GM12892 (cell line): ENCODE data around the gene NR2E1.

Experiments used
- POLR2A ChIP-seq: IDR thresholded peaks from 2 replicates; pipeline ENCODE4 v1.6.1; 2011; ENCODE audit warnings: low read depth, low read length, control low read depth
- TAF1 ChIP-seq: IDR thresholded peaks from 2 replicates; pipeline ENCODE4 v1.6.1; 2011; ENCODE audit warnings: low read depth, mild to moderate bottlenecking, control low read depth, low read length, borderline replicate concordance

- no peak for TF ChIP-seq TAF1
- no peak for TF ChIP-seq POLR2A
These were observed 46.1 kb upstream of the NR2E1 start for GRCh38 chr6:108119769-108120141.
